WTC11 (cell line): ENCODE measurements around the gene TREX2. TPM values are rescaled to one million over a fixed set of nuclear protein-coding genes. Genes with fewer than 3 reads are reported as not detected.

Source experiments
- ATAC-seq: fragments of 200-7000 bp; cut with Tn5 transposase; 2 replicates; pipeline ENCODE4 v1.10.0; 2021; ENCODE audit warnings: mild to moderate bottlenecking, moderate library complexity
- CTCF ChIA-PET: fragments of 300-600 bp; sonication (Branson Sonifier 250); formaldehyde crosslinking; loops from one replicate; lab custom pipeline; 2021; ENCODE audit warnings: antibody characterized with exemption; lab: Charles Lee
- POLR2A ChIA-PET: fragments of 350-600 bp; sonication (Branson Sonifier 250); formaldehyde crosslinking; loops from one replicate; lab custom pipeline; 2021; ENCODE audit warnings: antibody characterized with exemption; lab: Charles Lee
- DNase-seq: peaks from one replicate; pipeline ENCODE4 v3.0.0; 2021; ENCODE audit warnings: low spot score
- H3K27ac Mint-ChIP-seq: 2 replicates; pipeline ENCODE4 v1.8.0; 2021; ENCODE audit warnings: mixed read lengths
- H3K27me3 Mint-ChIP-seq: 2 replicates; pipeline ENCODE4 v1.8.0; 2021; ENCODE audit warnings: low read depth, mild to moderate bottlenecking, moderate library complexity, mixed read lengths
- H3K36me3 Mint-ChIP-seq: 2 replicates; pipeline ENCODE4 v1.8.0; 2021; ENCODE audit warnings: mixed read lengths
- H3K4me1 Mint-ChIP-seq: 2 replicates; pipeline ENCODE4 v1.8.0; 2022; ENCODE audit warnings: mixed read lengths
- H3K4me3 Mint-ChIP-seq: 2 replicates; pipeline ENCODE4 v1.8.0; 2021; ENCODE audit warnings: mild to moderate bottlenecking, moderate library complexity, mixed read lengths
- H3K9me3 Mint-ChIP-seq: 2 replicates; pipeline ENCODE4 v1.8.0; 2021; ENCODE audit warnings: mixed read lengths
- CREB1 ChIP-seq: sonication (generic); formaldehyde crosslinking; IDR thresholded peaks from 2 replicates; pipeline ENCODE4 v1.8.0; 2023; ENCODE audit warnings: mild to moderate bottlenecking, missing genetic modification reagents
- ETV6 ChIP-seq: sonication (generic); formaldehyde crosslinking; IDR thresholded peaks from 2 replicates; pipeline ENCODE4 v1.8.1; 2022; ENCODE audit warnings: mild to moderate bottlenecking, missing genetic modification reagents
- FOXP1 ChIP-seq: sonication (generic); formaldehyde crosslinking; IDR thresholded peaks from 2 replicates; pipeline ENCODE4 v1.8.0; 2022; ENCODE audit warnings: missing genetic modification reagents, mild to moderate bottlenecking, moderate library complexity, borderline replicate concordance
- GTF2I ChIP-seq: fragments of 250-450 bp; sonication (Bioruptor Pico); conservative IDR thresholded peaks from 2 replicates; pipeline ENCODE4 v1.4.0; 2021; ENCODE audit warnings: mild to moderate bottlenecking
- KAT7 ChIP-seq: sonication (generic); formaldehyde crosslinking; IDR thresholded peaks from 2 replicates; pipeline ENCODE4 v1.8.1; 2023; ENCODE audit warnings: missing genetic modification reagents, mild to moderate bottlenecking, borderline replicate concordance
- MXD4 ChIP-seq: fragments of 250-450 bp; sonication (Bioruptor Pico); IDR thresholded peaks from 2 replicates; pipeline ENCODE4 v1.8.0; 2021; ENCODE audit warnings: mild to moderate bottlenecking, moderate library complexity, borderline replicate concordance
- MYBL2 ChIP-seq: sonication (generic); formaldehyde crosslinking; IDR thresholded peaks from 2 replicates; pipeline ENCODE4 v1.8.1; 2023; ENCODE audit warnings: mild to moderate bottlenecking, moderate library complexity, missing genetic modification reagents
- NR2C2 ChIP-seq: sonication (generic); formaldehyde crosslinking; IDR thresholded peaks from 2 replicates; pipeline ENCODE4 v1.8.0; 2022; ENCODE audit warnings: mild to moderate bottlenecking, missing genetic modification reagents
- RORB ChIP-seq: fragments of 250-450 bp; sonication (Bioruptor Pico); IDR thresholded peaks from 2 replicates; pipeline ENCODE4 v1.9.0; 2021; ENCODE audit warnings: mild to moderate bottlenecking
- SMAD4 ChIP-seq: sonication (generic); formaldehyde crosslinking; IDR thresholded peaks from 2 replicates; pipeline ENCODE4 v1.8.0; 2022; ENCODE audit warnings: mild to moderate bottlenecking, missing genetic modification reagents
- SP1 ChIP-seq: sonication (generic); formaldehyde crosslinking; conservative IDR thresholded peaks from 2 replicates; pipeline ENCODE4 v1.8.1; 2022; ENCODE audit warnings: missing genetic modification reagents
- TEAD4 ChIP-seq: sonication (generic); formaldehyde crosslinking; IDR thresholded peaks from 2 replicates; pipeline ENCODE4 v1.8.0; 2022; ENCODE audit warnings: mild to moderate bottlenecking, missing genetic modification reagents
- total RNA-seq: library from RNA; stranded (reverse); gene quantifications from 3 replicates; pipeline ENCODE4 v1.2.3, GENCODE V29; 2021
- TF ChIP-seq, protein P1 (sequence below): sonication (generic); formaldehyde crosslinking; IDR thresholded peaks from 2 replicates; pipeline ENCODE4 v1.8.1; 2022; ENCODE audit warnings: mild to moderate bottlenecking, moderate library complexity, missing genetic modification reagents
- TF ChIP-seq, protein P2 (sequence below): sonication (generic); formaldehyde crosslinking; IDR thresholded peaks from 2 replicates; pipeline ENCODE4 v1.8.1; 2023; ENCODE audit warnings: mild to moderate bottlenecking, missing genetic modification reagents, moderate library complexity
- TF ChIP-seq, protein P3 (sequence below): fragments of 250-450 bp; sonication (Bioruptor Pico); IDR thresholded peaks from 2 replicates; pipeline ENCODE4 v2.1.2; 2022; ENCODE audit warnings: mild to moderate bottlenecking, moderate library complexity
- TF ChIP-seq, protein P4 (sequence below): fragments of 200-600 bp; IDR thresholded peaks from 2 replicates; pipeline ENCODE4 v1.8.0; 2022; ENCODE audit warnings: antibody characterized with exemption
- TF ChIP-seq, protein P5 (sequence below): fragments of 250-450 bp; sonication (Bioruptor Pico); IDR thresholded peaks from 2 replicates; pipeline ENCODE4 v1.9.0; 2021; ENCODE audit warnings: moderate library complexity, mild to moderate bottlenecking, inconsistent platforms, borderline replicate concordance
- TF ChIP-seq, protein P6 (sequence below): sonication (generic); formaldehyde crosslinking; IDR thresholded peaks from 2 replicates; pipeline ENCODE4 v1.8.1; 2022; ENCODE audit warnings: low read depth, mild to moderate bottlenecking, moderate library complexity, missing genetic modification reagents, borderline replicate concordance
- TF ChIP-seq, protein P7 (sequence below): sonication (generic); formaldehyde crosslinking; IDR thresholded peaks from 2 replicates; pipeline ENCODE4 v1.8.1; 2023; ENCODE audit warnings: mild to moderate bottlenecking, missing genetic modification reagents
- TF ChIP-seq, protein P8 (sequence below): sonication (generic); formaldehyde crosslinking; IDR thresholded peaks from 2 replicates; pipeline ENCODE4 v1.8.1; 2022; ENCODE audit warnings: mild to moderate bottlenecking, missing genetic modification reagents, moderate library complexity, borderline replicate concordance
- TF ChIP-seq, protein P9 (sequence below): sonication (generic); formaldehyde crosslinking; conservative IDR thresholded peaks from 2 replicates; pipeline ENCODE4 v1.8.1; 2023; ENCODE audit warnings: mild to moderate bottlenecking, low read depth, missing genetic modification reagents, moderate library complexity
- TF ChIP-seq, protein P10 (sequence below): fragments of 250-450 bp; sonication (Bioruptor Pico); conservative IDR thresholded peaks from 2 replicates; pipeline ENCODE4 v1.9.0; 2021; ENCODE audit warnings: mild to moderate bottlenecking

The TREX2 gene
- total RNA-seq, 1 experiment from 2014 or later = 1.5 TPM

DNA sequence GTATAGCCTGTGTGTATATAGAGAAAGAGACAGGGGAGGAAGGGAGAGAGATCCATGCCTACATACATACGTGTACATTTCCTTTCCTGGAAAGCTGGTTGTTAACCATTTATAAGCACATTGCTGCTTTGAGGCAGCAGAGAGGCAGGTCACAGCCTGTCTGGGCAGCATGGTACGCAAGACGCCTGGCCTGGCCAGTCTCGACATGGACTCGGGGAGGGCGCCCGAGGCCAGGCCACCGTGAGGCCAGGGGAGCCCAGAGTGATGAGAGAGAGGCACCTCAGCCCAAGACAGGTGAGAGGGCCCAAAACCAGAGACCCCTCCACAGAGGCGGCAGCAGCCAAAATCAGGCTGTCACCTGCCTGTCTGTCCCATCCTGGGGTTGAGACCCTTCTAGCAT, 3.9 kb downstream of the TREX2 start (continued):
- TF ChIP-seq, protein P1, sequence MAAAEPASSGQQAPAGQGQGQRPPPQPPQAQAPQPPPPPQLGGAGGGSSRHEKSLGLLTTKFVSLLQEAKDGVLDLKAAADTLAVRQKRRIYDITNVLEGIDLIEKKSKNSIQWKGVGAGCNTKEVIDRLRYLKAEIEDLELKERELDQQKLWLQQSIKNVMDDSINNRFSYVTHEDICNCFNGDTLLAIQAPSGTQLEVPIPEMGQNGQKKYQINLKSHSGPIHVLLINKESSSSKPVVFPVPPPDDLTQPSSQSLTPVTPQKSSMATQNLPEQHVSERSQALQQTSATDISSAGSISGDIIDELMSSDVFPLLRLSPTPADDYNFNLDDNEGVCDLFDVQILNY (CRISPR knock-in tag) = no peak
- TF ChIP-seq, protein P2, sequence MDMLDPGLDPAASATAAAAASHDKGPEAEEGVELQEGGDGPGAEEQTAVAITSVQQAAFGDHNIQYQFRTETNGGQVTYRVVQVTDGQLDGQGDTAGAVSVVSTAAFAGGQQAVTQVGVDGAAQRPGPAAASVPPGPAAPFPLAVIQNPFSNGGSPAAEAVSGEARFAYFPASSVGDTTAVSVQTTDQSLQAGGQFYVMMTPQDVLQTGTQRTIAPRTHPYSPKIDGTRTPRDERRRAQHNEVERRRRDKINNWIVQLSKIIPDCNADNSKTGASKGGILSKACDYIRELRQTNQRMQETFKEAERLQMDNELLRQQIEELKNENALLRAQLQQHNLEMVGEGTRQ (CRISPR knock-in tag) = no peak
- no peak for TF ChIP-seq TEAD4 (CRISPR knock-in tag)
- no peak for TF ChIP-seq SMAD4
- TF ChIP-seq RORB = no peak
- TF ChIP-seq, protein P3, sequence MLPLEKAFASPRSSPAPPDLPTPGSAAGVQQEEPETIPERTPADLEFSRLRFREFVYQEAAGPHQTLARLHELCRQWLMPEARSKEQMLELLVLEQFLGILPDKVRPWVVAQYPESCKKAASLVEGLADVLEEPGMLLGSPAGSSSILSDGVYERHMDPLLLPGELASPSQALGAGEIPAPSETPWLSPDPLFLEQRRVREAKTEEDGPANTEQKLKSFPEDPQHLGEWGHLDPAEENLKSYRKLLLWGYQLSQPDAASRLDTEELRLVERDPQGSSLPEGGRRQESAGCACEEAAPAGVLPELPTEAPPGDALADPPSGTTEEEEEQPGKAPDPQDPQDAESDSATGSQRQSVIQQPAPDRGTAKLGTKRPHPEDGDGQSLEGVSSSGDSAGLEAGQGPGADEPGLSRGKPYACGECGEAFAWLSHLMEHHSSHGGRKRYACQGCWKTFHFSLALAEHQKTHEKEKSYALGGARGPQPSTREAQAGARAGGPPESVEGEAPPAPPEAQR = no peak
- TF ChIP-seq, protein P4, sequence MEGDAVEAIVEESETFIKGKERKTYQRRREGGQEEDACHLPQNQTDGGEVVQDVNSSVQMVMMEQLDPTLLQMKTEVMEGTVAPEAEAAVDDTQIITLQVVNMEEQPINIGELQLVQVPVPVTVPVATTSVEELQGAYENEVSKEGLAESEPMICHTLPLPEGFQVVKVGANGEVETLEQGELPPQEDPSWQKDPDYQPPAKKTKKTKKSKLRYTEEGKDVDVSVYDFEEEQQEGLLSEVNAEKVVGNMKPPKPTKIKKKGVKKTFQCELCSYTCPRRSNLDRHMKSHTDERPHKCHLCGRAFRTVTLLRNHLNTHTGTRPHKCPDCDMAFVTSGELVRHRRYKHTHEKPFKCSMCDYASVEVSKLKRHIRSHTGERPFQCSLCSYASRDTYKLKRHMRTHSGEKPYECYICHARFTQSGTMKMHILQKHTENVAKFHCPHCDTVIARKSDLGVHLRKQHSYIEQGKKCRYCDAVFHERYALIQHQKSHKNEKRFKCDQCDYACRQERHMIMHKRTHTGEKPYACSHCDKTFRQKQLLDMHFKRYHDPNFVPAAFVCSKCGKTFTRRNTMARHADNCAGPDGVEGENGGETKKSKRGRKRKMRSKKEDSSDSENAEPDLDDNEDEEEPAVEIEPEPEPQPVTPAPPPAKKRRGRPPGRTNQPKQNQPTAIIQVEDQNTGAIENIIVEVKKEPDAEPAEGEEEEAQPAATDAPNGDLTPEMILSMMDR = no peak
- no peak for TF ChIP-seq SP1 (CRISPR knock-in tag)
- TF ChIP-seq MYBL2 = no peak

DNA sequence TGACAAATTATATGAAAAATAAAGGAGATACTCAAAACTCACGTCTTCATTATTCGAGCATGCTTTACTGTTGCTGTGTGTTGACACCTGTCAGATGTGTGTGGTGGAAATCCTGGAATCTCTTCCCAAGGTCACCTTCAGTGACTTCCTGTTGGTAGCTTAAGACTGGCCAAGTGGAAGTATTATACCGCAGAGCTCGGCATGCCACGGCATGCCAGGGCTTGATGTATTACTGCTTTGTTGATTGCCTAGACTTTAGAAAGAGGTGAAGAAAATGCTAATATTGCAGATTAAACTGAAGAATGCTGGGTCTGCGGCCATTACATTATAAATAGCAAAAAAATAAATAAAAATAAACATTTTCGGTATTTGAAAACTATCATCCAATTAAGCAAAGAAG, 4.6 kb downstream of the TREX2 start:
- H3K9me3 Mint-ChIP-seq = peaks cover 4% of the 10 kb centered on the region
- H3K4me3 Mint-ChIP-seq = no peak overlapping the region
- H3K27me3 Mint-ChIP-seq = no peaks in the 10 kb centered on the region; the same call in 1 of the 2 replicates
- ChIA-PET POLR2A (no interaction called here), CTCF (interaction anchor here (0.6 to 1.3 kb wide), 3 partner anchors 19 to 397 kb away, joined by 3 to 9 read pairs (median 3); no protein-coding TSS in a partner anchor)
- no peak for ATAC-seq
- TF ChIP-seq, protein P5, sequence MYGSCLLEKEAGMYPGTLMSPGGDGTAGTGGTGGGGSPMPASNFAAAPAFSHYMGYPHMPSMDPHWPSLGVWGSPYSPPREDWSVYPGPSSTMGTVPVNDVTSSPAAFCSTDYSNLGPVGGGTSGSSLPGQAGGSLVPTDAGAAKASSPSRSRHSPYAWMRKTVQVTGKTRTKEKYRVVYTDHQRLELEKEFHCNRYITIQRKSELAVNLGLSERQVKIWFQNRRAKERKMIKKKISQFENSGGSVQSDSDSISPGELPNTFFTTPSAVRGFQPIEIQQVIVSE (CRISPR knock-in tag) = no peak
- TF ChIP-seq KAT7 (CRISPR knock-in tag) (no peak), CREB1 (no peak), ETV6 (CRISPR knock-in tag) (no peak), GTF2I (CRISPR knock-in tag) (no peak), MXD4 (no peak), NR2C2 (no peak), FOXP1 (no peak)
- TF ChIP-seq, protein P6, sequence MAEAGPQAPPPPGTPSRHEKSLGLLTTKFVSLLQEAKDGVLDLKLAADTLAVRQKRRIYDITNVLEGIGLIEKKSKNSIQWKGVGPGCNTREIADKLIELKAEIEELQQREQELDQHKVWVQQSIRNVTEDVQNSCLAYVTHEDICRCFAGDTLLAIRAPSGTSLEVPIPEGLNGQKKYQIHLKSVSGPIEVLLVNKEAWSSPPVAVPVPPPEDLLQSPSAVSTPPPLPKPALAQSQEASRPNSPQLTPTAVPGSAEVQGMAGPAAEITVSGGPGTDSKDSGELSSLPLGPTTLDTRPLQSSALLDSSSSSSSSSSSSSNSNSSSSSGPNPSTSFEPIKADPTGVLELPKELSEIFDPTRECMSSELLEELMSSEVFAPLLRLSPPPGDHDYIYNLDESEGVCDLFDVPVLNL = no peak
- TF ChIP-seq, protein P7, sequence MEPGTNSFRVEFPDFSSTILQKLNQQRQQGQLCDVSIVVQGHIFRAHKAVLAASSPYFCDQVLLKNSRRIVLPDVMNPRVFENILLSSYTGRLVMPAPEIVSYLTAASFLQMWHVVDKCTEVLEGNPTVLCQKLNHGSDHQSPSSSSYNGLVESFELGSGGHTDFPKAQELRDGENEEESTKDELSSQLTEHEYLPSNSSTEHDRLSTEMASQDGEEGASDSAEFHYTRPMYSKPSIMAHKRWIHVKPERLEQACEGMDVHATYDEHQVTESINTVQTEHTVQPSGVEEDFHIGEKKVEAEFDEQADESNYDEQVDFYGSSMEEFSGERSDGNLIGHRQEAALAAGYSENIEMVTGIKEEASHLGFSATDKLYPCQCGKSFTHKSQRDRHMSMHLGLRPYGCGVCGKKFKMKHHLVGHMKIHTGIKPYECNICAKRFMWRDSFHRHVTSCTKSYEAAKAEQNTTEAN (CRISPR knock-in tag) = no peak
- TF ChIP-seq, protein P8, sequence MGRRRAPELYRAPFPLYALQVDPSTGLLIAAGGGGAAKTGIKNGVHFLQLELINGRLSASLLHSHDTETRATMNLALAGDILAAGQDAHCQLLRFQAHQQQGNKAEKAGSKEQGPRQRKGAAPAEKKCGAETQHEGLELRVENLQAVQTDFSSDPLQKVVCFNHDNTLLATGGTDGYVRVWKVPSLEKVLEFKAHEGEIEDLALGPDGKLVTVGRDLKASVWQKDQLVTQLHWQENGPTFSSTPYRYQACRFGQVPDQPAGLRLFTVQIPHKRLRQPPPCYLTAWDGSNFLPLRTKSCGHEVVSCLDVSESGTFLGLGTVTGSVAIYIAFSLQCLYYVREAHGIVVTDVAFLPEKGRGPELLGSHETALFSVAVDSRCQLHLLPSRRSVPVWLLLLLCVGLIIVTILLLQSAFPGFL (CRISPR knock-in tag) = no peak
- TF ChIP-seq, protein P9, sequence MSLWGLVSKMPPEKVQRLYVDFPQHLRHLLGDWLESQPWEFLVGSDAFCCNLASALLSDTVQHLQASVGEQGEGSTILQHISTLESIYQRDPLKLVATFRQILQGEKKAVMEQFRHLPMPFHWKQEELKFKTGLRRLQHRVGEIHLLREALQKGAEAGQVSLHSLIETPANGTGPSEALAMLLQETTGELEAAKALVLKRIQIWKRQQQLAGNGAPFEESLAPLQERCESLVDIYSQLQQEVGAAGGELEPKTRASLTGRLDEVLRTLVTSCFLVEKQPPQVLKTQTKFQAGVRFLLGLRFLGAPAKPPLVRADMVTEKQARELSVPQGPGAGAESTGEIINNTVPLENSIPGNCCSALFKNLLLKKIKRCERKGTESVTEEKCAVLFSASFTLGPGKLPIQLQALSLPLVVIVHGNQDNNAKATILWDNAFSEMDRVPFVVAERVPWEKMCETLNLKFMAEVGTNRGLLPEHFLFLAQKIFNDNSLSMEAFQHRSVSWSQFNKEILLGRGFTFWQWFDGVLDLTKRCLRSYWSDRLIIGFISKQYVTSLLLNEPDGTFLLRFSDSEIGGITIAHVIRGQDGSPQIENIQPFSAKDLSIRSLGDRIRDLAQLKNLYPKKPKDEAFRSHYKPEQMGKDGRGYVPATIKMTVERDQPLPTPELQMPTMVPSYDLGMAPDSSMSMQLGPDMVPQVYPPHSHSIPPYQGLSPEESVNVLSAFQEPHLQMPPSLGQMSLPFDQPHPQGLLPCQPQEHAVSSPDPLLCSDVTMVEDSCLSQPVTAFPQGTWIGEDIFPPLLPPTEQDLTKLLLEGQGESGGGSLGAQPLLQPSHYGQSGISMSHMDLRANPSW (CRISPR knock-in tag) = no peak
- TF ChIP-seq, protein P10, sequence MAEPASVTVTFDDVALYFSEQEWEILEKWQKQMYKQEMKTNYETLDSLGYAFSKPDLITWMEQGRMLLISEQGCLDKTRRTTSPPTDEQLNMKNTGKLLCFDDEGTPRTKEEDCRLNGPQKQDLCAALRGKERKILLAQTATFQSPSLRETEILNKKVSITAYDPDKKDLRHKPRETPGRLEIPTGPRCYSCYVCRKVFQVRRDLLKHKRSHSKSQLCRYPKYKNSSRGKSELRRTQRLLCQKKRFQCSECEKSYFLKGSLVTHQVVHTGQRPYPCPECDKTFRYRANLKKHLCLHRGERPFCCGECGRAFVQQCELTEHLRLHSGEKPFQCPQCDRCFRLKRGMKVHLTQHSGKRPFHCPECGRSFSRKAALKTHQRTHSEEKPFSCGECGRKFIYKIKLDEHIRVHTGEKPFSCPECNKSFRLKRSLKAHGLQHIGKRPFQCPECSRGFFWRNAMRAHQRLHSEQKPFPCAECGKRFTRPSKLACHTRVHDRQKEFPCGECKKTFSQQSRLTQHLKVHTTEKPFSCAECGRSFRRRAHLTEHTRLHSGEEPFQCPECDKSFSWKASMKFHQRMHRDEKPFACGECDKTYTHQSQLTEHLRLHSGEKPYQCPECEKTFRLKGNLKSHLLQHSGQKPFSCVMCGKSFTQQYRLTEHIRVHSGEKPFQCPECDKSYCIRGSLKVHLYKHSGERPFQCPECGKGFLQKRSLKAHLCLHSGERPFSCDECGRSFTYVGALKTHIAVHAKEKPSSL (CRISPR knock-in tag) = no peak
- no peaks in the 10 kb centered on the region for H3K4me1 Mint-ChIP-seq
- no peak overlapping the region for H3K27ac Mint-ChIP-seq
- no peak for DNase-seq
- H3K36me3 Mint-ChIP-seq = no peaks in the 10 kb centered on the region
